GM19025 (cell line): ENCODE data around the gene SHC1.
"Not testable (repeated sequence)": the region's sequence is repeated elsewhere in the genome, so short reads cannot be mapped to it uniquely, and the experiment has no call there.

Source experiments
- ATAC-seq: cut with Tn5 transposase; IDR thresholded peaks from one replicate; pipeline ENCODE4 v1.9.1; 2021; ENCODE audit warnings: mild to moderate bottlenecking, low read depth, moderate library complexity; ENCODE audit not compliant: unreplicated experiment

The SHC1 gene

GRCh38 chr1:154996966-154997701 is 26.6 kb upstream of the SHC1 start:
- no peak for ATAC-seq

GRCh38 chr1:154995301-154995983 is 24.9 kb upstream of the SHC1 start:
- ATAC-seq, result not testable (repeated sequence)

- no peak for ATAC-seq
These were observed 24.0 kb upstream of the SHC1 start for GRCh38 chr1:154994591-154994990.

DNA sequence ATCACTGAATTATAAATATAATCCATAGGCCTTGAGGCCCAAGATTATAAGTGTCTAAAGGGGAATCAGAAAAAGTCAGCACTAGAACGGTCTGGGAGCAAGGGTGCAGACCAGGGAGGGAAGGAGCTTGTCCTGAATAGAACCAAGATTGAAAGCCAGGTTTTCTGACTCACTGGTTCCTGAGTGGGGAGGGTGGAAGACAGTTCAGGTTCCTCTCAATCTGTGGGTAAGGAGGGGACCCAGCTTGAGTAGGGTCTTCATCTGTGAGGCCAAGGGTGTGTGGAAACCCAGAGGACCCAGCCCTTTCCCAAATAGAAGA is 23.7 kb upstream of the SHC1 start:
- ATAC-seq, result no peak

DNA sequence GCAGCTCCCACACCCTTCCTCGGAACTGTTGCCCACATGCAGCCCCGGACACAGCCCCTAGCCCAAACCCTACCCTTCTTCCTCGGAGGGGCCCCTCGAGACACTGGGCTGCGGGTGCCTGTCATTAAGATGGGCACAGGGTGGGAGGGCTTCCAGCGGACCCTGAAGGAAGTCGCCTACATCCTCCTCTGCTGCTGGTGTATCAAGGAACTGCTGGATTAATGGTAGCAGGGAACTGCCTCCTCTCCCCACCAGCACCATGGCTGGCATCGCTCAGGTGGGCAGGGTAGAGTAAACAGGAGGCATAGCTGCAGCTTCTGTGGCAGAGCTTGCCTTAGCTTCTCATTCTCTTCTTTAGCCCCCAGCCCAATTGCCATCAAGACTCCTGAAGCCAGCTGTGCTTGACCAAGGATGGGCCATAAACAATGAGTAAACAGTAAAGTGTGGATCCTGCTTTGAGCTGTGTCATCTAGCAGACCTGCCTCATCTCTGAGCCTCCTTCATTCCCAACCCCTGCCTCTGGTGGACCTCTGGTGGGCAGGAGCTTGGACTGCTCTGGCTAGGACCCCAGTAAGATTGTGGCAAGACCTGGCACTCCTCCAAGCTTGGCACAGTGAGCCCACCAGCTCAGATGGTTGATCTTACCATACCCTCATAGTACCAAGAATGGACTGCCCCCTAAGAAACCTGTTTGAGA is 23.2 kb upstream of the SHC1 start, which contains the start of gene LENEP:
Gene LENEP, plus strand, starts transcription at position 15 of the 697 bp plus-strand sequence. Its CDS starts 22 bp downstream, at position 37.
- ATAC-seq, result no peak

DNA sequence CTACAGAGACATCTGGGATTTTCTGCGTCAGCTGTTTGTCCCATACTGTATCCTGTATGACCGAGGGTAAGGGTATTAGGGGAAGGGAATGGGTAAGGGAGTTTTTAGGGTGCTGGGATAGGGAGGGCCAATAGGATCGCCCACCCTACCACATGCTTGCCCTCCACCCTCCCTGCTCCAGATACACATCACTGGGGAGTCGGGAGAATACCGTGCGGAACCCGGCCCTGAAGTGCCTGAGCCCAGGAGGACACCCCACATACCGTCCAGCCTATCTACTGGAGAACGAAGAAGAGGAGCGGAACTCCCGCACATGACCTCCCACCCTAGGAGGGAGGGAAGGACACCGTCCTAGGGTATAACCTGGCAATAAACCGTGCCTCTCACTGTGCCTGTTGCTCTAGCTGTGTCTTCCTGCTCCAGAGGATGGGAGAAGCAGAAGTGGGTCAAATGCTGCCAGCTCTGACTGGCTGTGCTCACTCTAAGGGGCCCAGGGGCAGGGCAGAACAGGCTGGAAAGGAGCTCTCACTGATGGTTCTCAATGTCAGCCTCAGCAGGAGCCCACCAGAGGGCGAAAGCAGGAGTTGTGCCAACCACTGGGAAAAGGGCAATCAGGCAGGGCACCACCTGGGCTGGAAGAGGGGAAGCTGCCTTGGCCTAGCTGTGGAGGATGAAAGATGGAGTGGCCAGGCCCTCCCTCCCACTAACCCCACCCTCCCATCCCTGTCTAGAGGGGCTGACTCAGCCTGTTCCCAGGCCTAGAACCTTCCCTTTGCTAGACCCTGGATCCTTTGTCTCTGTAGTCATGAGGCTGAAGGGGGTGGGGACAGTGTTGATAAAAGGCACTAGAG is 22.4 kb upstream of the SHC1 start:
- ATAC-seq, result no peak

GRCh38 chr1:154990276-154990675 is 19.7 kb upstream of the SHC1 start:
- ATAC-seq, result no peak

DNA sequence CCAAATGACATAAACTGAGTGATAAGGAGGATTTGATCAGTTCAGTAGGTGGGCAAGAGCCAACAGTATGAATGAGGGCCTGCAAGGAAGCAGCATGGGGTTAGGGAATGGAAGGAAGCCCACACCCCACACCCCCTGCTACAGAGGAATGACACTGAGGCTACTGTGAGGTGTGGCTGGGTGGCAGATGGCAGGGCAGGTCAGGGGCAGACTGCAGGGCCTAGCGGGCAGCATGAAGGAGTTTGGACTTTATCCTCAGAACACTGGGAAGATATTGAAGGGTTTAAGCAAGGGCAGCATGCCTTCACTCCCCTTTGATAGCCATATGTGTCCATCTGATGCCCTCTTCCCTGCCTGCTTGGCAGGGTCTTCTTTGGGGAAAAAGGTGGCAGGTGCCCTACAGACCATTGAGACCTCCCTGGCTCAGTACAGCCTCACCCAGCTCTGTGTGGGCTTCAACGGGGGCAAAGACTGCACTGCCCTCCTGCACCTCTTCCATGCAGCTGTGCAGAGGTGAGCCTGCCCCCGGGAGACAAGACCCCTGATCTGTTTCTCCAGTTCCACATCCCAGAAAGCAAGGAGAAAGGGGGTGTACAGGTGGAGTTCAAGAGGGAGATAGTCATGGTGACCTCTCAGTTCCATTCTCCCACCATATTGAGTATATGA is 18.8 kb upstream of the SHC1 start:
- ATAC-seq, result no peak

- ATAC-seq, result no peak
These were observed 17.8 kb upstream of the SHC1 start for GRCh38 chr1:154988058-154988954.

DNA sequence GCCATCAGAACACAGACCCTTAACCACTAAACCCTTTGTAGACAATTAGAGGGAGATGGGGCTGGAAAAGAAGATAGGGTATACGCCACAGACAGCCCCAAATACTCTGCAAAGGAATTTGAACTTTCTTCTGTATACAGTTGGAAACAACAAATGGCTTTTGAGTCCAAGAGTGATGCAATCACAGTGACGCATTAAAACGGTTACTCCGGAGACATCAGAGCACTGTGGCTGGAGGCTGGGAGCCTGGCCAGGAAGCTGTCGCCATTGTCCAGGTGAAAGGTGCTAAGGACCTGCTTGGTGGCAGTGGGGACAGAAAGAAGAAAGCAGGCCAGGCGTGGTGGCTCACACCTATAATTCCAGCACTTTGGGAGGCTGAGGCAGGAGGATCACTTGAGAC is 16.8 kb upstream of the SHC1 start:
- no peak for ATAC-seq

GRCh38 chr1:154986736-154987135 is 16.2 kb upstream of the SHC1 start:
- not testable (repeated sequence) for ATAC-seq

GRCh38 chr1:154983776-154984466 is 13.4 kb upstream of the SHC1 start:
- ATAC-seq, result no peak

DNA sequence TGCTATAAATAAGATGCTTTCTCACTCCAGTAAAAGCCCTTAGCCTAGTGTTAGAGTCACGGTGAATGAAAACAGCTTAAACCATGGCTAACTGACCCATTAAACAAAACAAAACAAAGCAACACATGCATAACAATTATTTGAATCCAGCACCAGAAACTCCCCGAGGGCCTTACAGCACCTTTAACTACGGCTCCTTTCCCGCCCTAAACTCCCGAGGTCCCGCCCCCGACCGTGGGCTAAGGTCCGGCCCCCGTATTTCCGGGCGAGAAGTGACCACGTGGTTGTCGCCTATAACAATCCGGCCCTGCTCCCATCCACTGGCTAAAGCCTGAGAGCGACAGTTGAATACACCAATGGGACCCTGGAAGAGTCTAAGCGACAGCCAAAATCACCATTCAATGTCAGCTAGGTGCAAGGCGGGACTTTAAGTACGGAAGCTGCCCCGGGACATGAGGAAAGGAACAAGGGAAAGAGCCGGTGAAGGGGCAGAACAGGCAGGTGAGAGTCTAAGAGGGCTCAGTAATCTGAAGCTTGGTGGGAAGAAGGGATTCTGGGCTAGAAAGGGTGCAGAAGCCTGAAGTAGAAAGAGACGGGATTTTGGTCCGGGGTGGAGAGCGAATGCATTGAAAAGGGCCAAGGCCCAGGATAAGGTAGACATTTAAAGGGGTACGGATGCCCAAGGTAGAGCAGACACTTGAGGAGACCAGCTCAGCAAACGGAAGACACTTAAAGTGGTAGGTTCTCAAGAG is 12.5 kb upstream of the SHC1 start, which contains the start of gene FLAD1:
Gene FLAD1, plus strand, starts transcription at position 448 of the 752 bp plus-strand sequence. CDS start 351 bp downstream, outside the sequence.
- peak; percentile 99 for ATAC-seq

DNA sequence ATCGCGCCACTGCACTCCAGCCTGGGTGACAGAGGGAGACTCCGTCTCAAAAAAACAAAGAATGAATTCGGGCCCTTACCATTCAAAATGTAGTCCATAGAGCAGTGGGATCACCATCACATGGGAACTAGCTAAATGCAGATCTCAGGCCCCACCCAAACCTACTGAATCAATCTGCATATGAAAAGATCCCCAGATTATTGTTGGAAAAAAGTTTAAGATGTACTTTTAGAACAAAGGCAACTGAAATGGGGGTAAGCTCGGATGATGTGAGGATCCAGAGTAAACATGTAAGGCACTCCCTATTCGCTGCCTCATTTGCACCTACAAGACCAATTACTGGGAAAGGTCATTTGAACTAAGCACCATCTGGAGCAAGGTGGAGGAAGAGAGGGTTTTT is 11.8 kb upstream of the SHC1 start:
- no peak for ATAC-seq

GRCh38 chr1:154978360-154978759 is 7.8 kb upstream of the SHC1 start:
- no peak for ATAC-seq

DNA sequence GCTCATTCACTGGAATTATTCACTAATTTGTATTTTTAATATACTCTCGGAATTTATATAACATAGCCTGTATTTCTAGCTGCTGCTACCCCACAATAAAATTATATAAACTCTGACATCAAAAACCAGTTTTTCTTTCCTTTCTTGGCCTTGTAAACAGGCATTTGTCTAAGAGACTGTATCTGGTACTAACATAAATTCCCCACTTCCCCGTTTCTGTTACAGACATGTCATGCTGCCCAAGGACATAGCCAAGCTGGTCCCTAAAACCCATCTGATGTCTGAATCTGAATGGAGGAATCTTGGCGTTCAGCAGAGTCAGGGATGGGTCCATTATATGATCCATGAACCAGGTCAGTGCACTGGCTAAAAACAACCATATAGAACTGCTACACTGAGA is 7.2 kb upstream of the SHC1 start:
- ATAC-seq, result not testable (repeated sequence)

GRCh38 chr1:154975409-154976059 is 5.0 kb upstream of the SHC1 start:
- no peak for ATAC-seq
